HCT116 (cell line): ENCODE results near the gene STRIT1.

Experiments used
- POLR2A ChIP-seq: IDR thresholded peaks from 2 replicates; pipeline ENCODE4 v1.7.0; 2011; ENCODE audit warnings: borderline replicate concordance; ENCODE audit not compliant: insufficient read depth, insufficient read length; ENCODE audit errors: extremely low read depth
- RAD21 ChIP-seq: IDR thresholded peaks from 2 replicates; pipeline ENCODE4 v1.6.1; 2012; ENCODE audit warnings: low read depth, mild to moderate bottlenecking
- TF ChIP-seq, protein P1 (sequence below), 3 experiments: fragments of 200-600 bp in 1 of 3; sonication (generic) in 1 of 3; IDR thresholded peaks in 2 of 3; conservative IDR thresholded peaks in 1 of 3; 2 replicates each; pipeline ENCODE4 v1.5.1; 2012 to 2017; ENCODE audit warnings: low read depth in 2 of 3, low read length in 2 of 3, antibody characterized with exemption in 1 of 3, borderline replicate concordance in 1 of 3, control low read depth in 1 of 3, mild to moderate bottlenecking in 1 of 3, mixed read lengths in 1 of 3, mixed run types in 1 of 3, moderate library complexity in 1 of 3; ENCODE audit not compliant: insufficient read depth in 1 of 3

DNA sequence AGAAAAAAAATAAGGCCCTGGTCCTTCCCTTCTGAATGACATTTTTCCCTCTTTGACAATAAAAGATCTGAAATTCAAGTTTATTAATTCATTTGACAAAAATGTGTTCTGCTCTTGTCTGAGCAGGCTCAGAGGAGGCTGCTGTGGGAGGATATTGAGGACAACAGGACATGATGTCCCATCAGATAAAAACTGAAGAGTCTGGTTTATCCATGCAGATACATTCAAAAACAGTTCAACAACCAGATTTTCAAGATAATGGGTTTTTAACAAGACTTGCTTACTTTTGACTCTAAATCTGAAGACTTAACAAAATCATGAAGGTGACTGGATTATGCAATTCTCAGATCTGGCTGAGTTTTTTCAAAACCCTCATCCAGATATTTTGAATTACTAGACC lies 36.9 kb upstream of the STRIT1 start:
- TF ChIP-seq, protein P1, sequence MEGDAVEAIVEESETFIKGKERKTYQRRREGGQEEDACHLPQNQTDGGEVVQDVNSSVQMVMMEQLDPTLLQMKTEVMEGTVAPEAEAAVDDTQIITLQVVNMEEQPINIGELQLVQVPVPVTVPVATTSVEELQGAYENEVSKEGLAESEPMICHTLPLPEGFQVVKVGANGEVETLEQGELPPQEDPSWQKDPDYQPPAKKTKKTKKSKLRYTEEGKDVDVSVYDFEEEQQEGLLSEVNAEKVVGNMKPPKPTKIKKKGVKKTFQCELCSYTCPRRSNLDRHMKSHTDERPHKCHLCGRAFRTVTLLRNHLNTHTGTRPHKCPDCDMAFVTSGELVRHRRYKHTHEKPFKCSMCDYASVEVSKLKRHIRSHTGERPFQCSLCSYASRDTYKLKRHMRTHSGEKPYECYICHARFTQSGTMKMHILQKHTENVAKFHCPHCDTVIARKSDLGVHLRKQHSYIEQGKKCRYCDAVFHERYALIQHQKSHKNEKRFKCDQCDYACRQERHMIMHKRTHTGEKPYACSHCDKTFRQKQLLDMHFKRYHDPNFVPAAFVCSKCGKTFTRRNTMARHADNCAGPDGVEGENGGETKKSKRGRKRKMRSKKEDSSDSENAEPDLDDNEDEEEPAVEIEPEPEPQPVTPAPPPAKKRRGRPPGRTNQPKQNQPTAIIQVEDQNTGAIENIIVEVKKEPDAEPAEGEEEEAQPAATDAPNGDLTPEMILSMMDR (IDR thresholded peaks at IDR 0.05 in 2 of 3, conservative IDR thresholded peaks at IDR 0.05 in 1 of 3; ENCODE audit: borderline replicate concordance in 1 of 3, insufficient read depth in 1 of 3, low read depth in 2 of 3, low read length in 2 of 3), result no peak
- TF ChIP-seq POLR2A (no peak), RAD21 (no peak)
